DMS153 (cell line): ENCODE data around the gene DAZ2.
"Not testable (repeated sequence)": the region's sequence is repeated elsewhere in the genome, so short reads cannot be mapped to it uniquely, and the experiment has no call there.

Experiments used
- DNase-seq: peaks from one replicate; lab custom pipeline; 2025; lab: John Stamatoyannopoulos, UW

The DAZ2 gene

GRCh38 chrY:23219233-23219632 lies at the start of gene DAZ2:
DAZ2 (plus strand) TSS chrY:23219533; CDS start chrY:23219741, 208 bp downstream.
- DNase-seq = not testable (repeated sequence)

- not testable (repeated sequence) for DNase-seq
These were observed 20.4 kb upstream of the DAZ2 start, which contains the start of gene DAZ1 for GRCh38 chrY:23198908-23199307. DAZ1 (minus strand) TSS chrY:23199008; CDS start chrY:23198800, 208 bp downstream.

GRCh38 chrY:23207455-23207854 lies 11.9 kb upstream of the DAZ2 start:
- not testable (repeated sequence) for DNase-seq

- not testable (repeated sequence) for DNase-seq
These were observed 9.4 kb upstream of the DAZ2 start for GRCh38 chrY:23209802-23210495.

GRCh38 chrY:23210681-23211080 lies 8.7 kb upstream of the DAZ2 start:
- DNase-seq = not testable (repeated sequence)
